Keratinocyte (primary cell): ENCODE results near the gene MESP2.

Experiments
- CTCF ChIP-seq, 3 experiments: IDR thresholded peaks in 1 of 3; conservative IDR thresholded peaks in 1 of 3; optimal IDR thresholded peaks in 1 of 3; 2 replicates in 2 of 3; 3 replicates in 1 of 3; pipeline versions ENCODE3 to v1.5.1; 2011; ENCODE audit warnings: low read length in 3 of 3, mild to moderate bottlenecking in 3 of 3, moderate library complexity in 2 of 3, control low read depth in 1 of 3, inconsistent platforms in 1 of 3; ENCODE audit not compliant: insufficient read depth in 2 of 3; ENCODE audit errors: extremely low read depth in 1 of 3
- EZH2 ChIP-seq: IDR thresholded peaks from one replicate; pipeline ENCODE4 v1.6.1; 2012; ENCODE audit warnings: inconsistent platforms, mild to moderate bottlenecking, low read length, moderate library complexity

GRCh38 chr15:89745131-89745530, 31.0 kb upstream of the MESP2 start:
- no peak for TF ChIP-seq EZH2
- no peak for TF ChIP-seq CTCF (optimal IDR thresholded peaks at IDR 0.05 in 1 of 3, IDR thresholded peaks at IDR 0.05 in 1 of 3, conservative IDR thresholded peaks at IDR 0.05 in 1 of 3; ENCODE audit: extremely low read depth in 1 of 3, insufficient read depth in 2 of 3, low read length in 3 of 3)
